H9 (cell line): ENCODE data around the gene KLHL41. TPM values are rescaled to one million over a fixed set of nuclear protein-coding genes. Genes with fewer than 3 reads are reported as not detected.
"Not testable (repeated sequence)": the region's sequence is repeated elsewhere in the genome, so short reads cannot be mapped to it uniquely, and the experiment has no call there.

Experiments used
- DNase-seq: peaks from one replicate; pipeline ENCODE4 v3.0.0-alpha.2; 2017
- H2AFZ ChIP-seq: one replicate; pipeline ENCODE4 v1.6.1; 2013; ENCODE audit warnings: mild to moderate bottlenecking, low read length, control low read depth, moderate library complexity
- H2AK5ac ChIP-seq: 2 replicates; pipeline ENCODE4 v1.6.1; 2013; ENCODE audit warnings: low read length, control low read depth, mixed read lengths; ENCODE audit not compliant: insufficient read length
- H2BK120ac ChIP-seq: one replicate; pipeline ENCODE4 v1.6.1; 2013; ENCODE audit warnings: low read depth, mild to moderate bottlenecking, low read length, control low read depth, inconsistent platforms; ENCODE audit not compliant: poor library complexity, severe bottlenecking
- H2BK12ac ChIP-seq: 2 replicates; pipeline ENCODE4 v1.6.1; 2013; ENCODE audit warnings: low read length, control low read depth, mixed read lengths, low read depth; ENCODE audit not compliant: insufficient read length
- H2BK15ac ChIP-seq: 2 replicates; pipeline ENCODE4 v1.6.1; 2013; ENCODE audit warnings: low read depth, low read length, control low read depth
- H2BK20ac ChIP-seq: one replicate; pipeline ENCODE4 v1.6.1; 2013; ENCODE audit warnings: low read depth, mild to moderate bottlenecking, low read length, control low read depth, inconsistent platforms; ENCODE audit not compliant: poor library complexity, severe bottlenecking
- H2BK5ac ChIP-seq: 2 replicates; pipeline ENCODE4 v1.6.1; 2013; ENCODE audit warnings: low read length, control low read depth, mixed read lengths; ENCODE audit not compliant: insufficient read length
- H3K14ac ChIP-seq: 2 replicates; pipeline ENCODE4 v1.6.1; 2013; ENCODE audit warnings: low read length, control low read depth; ENCODE audit not compliant: insufficient read depth
- H3K18ac ChIP-seq: 2 replicates; pipeline ENCODE4 v1.6.1; 2013; ENCODE audit warnings: low read depth, mild to moderate bottlenecking, mixed read lengths, low read length, control low read depth; ENCODE audit not compliant: insufficient read length
- H3K23ac ChIP-seq: 2 replicates; pipeline ENCODE4 v1.6.1; 2013; ENCODE audit warnings: low read length, control low read depth, mixed read lengths, low read depth; ENCODE audit not compliant: insufficient read length
- H3K23me2 ChIP-seq: 2 replicates; pipeline ENCODE4 v1.6.1; 2013; ENCODE audit warnings: low read depth, mild to moderate bottlenecking, mixed read lengths, low read length, control low read depth; ENCODE audit not compliant: insufficient read length, poor library complexity, severe bottlenecking
- H3K27ac ChIP-seq: 2 replicates; pipeline ENCODE4 v1.5.1; 2013; ENCODE audit warnings: low read length, control low read depth, mixed read lengths, low read depth; ENCODE audit not compliant: insufficient read length
- H3K27me3 ChIP-seq: 2 replicates; pipeline ENCODE4 v1.6.1; 2013; ENCODE audit warnings: low read length, control low read depth, inconsistent platforms; ENCODE audit not compliant: insufficient read depth
- H3K4ac ChIP-seq: 2 replicates; pipeline ENCODE4 v1.6.1; 2013; ENCODE audit warnings: low read depth, mild to moderate bottlenecking, control low read depth, inconsistent platforms, low read length, moderate library complexity
- H3K4me1 ChIP-seq: 2 replicates; pipeline ENCODE4 v1.6.1; 2013; ENCODE audit warnings: low read length, control low read depth, inconsistent platforms; ENCODE audit not compliant: insufficient read depth
- H3K4me2 ChIP-seq: 2 replicates; pipeline ENCODE4 v1.6.1; 2013; ENCODE audit warnings: low read length, control low read depth, mixed read lengths; ENCODE audit not compliant: insufficient read length, insufficient read depth
- H3K56ac ChIP-seq: 2 replicates; pipeline ENCODE4 v1.6.1; 2013; ENCODE audit warnings: low read depth, mild to moderate bottlenecking, mixed read lengths, low read length, control low read depth; ENCODE audit not compliant: insufficient read length
- H3K79me1 ChIP-seq: 2 replicates; pipeline ENCODE4 v1.6.1; 2013; ENCODE audit warnings: low read depth, mild to moderate bottlenecking, moderate library complexity, low read length, control low read depth, inconsistent platforms; ENCODE audit not compliant: insufficient read depth, poor library complexity, severe bottlenecking
- H3K79me2 ChIP-seq: 2 replicates; pipeline ENCODE4 v1.6.1; 2013; ENCODE audit warnings: low read length, control low read depth, inconsistent platforms; ENCODE audit not compliant: insufficient read depth
- H3K9ac ChIP-seq: 2 replicates; pipeline ENCODE4 v1.6.1; 2013; ENCODE audit warnings: low read length, control low read depth, mixed read lengths; ENCODE audit not compliant: insufficient read length; ENCODE audit errors: extremely low read depth
- H3K9me3 ChIP-seq: one replicate; pipeline ENCODE4 v1.6.1; 2013; ENCODE audit warnings: low read depth, low read length, inconsistent platforms; ENCODE audit not compliant: control insufficient read depth
- H3T11ph ChIP-seq: one replicate; pipeline ENCODE4 v1.6.1; 2013; ENCODE audit warnings: mild to moderate bottlenecking, low read length, control low read depth, inconsistent platforms
- H4K20me1 ChIP-seq: one replicate; pipeline ENCODE4 v1.6.1; 2013; ENCODE audit not compliant: control insufficient read depth, insufficient read length, insufficient read depth
- H4K5ac ChIP-seq: 2 replicates; pipeline ENCODE4 v1.6.1; 2013; ENCODE audit warnings: low read depth, mild to moderate bottlenecking, mixed read lengths, low read length, control low read depth; ENCODE audit not compliant: insufficient read length
- H4K8ac ChIP-seq: replicated peaks from 2 replicates; pipeline ENCODE4 v1.6.1; 2013; ENCODE audit warnings: low read length, control low read depth, mixed read lengths, low read depth; ENCODE audit not compliant: insufficient read length
- H4K91ac ChIP-seq: 2 replicates; pipeline ENCODE4 v1.6.1; 2013; ENCODE audit warnings: low read depth, mild to moderate bottlenecking, moderate library complexity, mixed read lengths, low read length, control low read depth; ENCODE audit not compliant: insufficient read length
- H3K27ac Mint-ChIP-seq, 3 experiments: 2 replicates in 2 of 3; 3 replicates in 1 of 3; pipeline ENCODE4 v1.8.0; 2020 to 2021; ENCODE audit warnings: mixed read lengths in 3 of 3, mild to moderate bottlenecking in 1 of 3, moderate library complexity in 1 of 3
- H3K27me3 Mint-ChIP-seq: 2 replicates; pipeline ENCODE4 v1.8.0; 2021; ENCODE audit warnings: low read depth, mild to moderate bottlenecking, moderate library complexity, mixed read lengths
- H3K36me3 Mint-ChIP-seq, 3 experiments: 2 replicates in 2 of 3; 3 replicates in 1 of 3; pipeline ENCODE4 v1.8.0; 2020 to 2021; ENCODE audit warnings: low read depth in 3 of 3, mixed read lengths in 3 of 3; ENCODE audit not compliant: insufficient read depth in 1 of 3
- H3K4me1 Mint-ChIP-seq, 2 experiments: 2 replicates each; pipeline ENCODE4 v1.8.0; 2020; ENCODE audit warnings: mixed read lengths in 2 of 2
- H3K4me3 Mint-ChIP-seq, 2 experiments: 2 replicates in 1 of 2; 3 replicates in 1 of 2; pipeline ENCODE4 v1.8.0; 2020 to 2021; ENCODE audit warnings: mild to moderate bottlenecking in 2 of 2, mixed read lengths in 2 of 2, moderate library complexity in 1 of 2
- H3K9me3 Mint-ChIP-seq, 2 experiments: 2 replicates in 1 of 2; 3 replicates in 1 of 2; pipeline ENCODE4 v1.8.0; 2020; ENCODE audit warnings: mild to moderate bottlenecking in 2 of 2, mixed read lengths in 2 of 2, moderate library complexity in 1 of 2
- WGBS: extraction: QIAGEN DNeasy Blood & Tissue Kit; methylation state at CpG from one replicate; pipeline ENCODE4 v1.1.7; 2013; ENCODE audit warnings: missing lambda C conversion rate, low lambda C conversion rate, mixed read lengths; ENCODE audit not compliant: insufficient read length; ENCODE audit errors: extremely low coverage; 5-methylcytosine and 5-hydroxymethylcytosine counted together
- total RNA-seq: library from RNA; stranded (reverse); gene quantifications from 2 replicates; pipeline ENCODE4 v1.2.1, GENCODE V29; 2021
- TF ChIP-seq, protein P1 (sequence below): fragments of 200-600 bp; sonication (generic); conservative IDR thresholded peaks from 3 replicates; pipeline ENCODE4 v1.8.0; 2021; ENCODE audit warnings: antibody characterized with exemption, mild to moderate bottlenecking

Gene KLHL41
- total RNA-seq, 1 experiment from 2014 or later = not detected

GRCh38 chr2:169573974-169574299 lies 64.4 kb downstream of the KLHL41 start:
- no peak overlapping the region for H2BK15ac ChIP-seq
- H3K27me3 ChIP-seq = no peaks in the 10 kb centered on the region
- H3K79me1 ChIP-seq = no peaks in the 10 kb centered on the region
- no peak overlapping the region for H3K4ac ChIP-seq
- no peaks in the 10 kb centered on the region for H4K20me1 ChIP-seq
- no peak overlapping the region for H3K27ac ChIP-seq
- H2BK12ac ChIP-seq = no peak overlapping the region
- no peak overlapping the region for H3K9ac ChIP-seq
- peak overlapping the region; percentile 98 to 99 for H3K4me3 Mint-ChIP-seq
- no peak for DNase-seq
- H3K36me3 Mint-ChIP-seq = peaks cover 3 to 12% (median 6%) of the 10 kb centered on the region in 3 experiments; a peak in 5 of 7 replicates
- TF ChIP-seq, protein P1, sequence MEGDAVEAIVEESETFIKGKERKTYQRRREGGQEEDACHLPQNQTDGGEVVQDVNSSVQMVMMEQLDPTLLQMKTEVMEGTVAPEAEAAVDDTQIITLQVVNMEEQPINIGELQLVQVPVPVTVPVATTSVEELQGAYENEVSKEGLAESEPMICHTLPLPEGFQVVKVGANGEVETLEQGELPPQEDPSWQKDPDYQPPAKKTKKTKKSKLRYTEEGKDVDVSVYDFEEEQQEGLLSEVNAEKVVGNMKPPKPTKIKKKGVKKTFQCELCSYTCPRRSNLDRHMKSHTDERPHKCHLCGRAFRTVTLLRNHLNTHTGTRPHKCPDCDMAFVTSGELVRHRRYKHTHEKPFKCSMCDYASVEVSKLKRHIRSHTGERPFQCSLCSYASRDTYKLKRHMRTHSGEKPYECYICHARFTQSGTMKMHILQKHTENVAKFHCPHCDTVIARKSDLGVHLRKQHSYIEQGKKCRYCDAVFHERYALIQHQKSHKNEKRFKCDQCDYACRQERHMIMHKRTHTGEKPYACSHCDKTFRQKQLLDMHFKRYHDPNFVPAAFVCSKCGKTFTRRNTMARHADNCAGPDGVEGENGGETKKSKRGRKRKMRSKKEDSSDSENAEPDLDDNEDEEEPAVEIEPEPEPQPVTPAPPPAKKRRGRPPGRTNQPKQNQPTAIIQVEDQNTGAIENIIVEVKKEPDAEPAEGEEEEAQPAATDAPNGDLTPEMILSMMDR = no peak
- H3K18ac ChIP-seq = no peak overlapping the region
- H3K23ac ChIP-seq = no peak overlapping the region
- H3K4me1 Mint-ChIP-seq = peaks cover 6 to 8% of the 10 kb centered on the region in 2 experiments
- WGBS = no CpG with 5 or more reads among the region's 6 CpGs
- no peak overlapping the region for H3T11ph ChIP-seq
- H2BK120ac ChIP-seq = no peak overlapping the region
- no peak overlapping the region for H2BK20ac ChIP-seq
- peaks cover 28% of the 10 kb centered on the region for H3K27me3 Mint-ChIP-seq
- H2AFZ ChIP-seq = no peak overlapping the region
- H4K8ac ChIP-seq = no peak overlapping the region
- H3K79me2 ChIP-seq = peaks cover 2% of the 10 kb centered on the region; the same call in 1 of the 2 replicates
- H3K27ac Mint-ChIP-seq = peak overlapping the region in 1 of 3 experiments; percentile 99; a peak in 1 of 7 replicates
- no peak overlapping the region for H3K56ac ChIP-seq
- H2BK5ac ChIP-seq = no peak overlapping the region
- peak overlapping the region; percentile 65 for H3K4me2 ChIP-seq
- no peaks in the 10 kb centered on the region for H3K23me2 ChIP-seq
- H3K14ac ChIP-seq = no peak overlapping the region
- no peak overlapping the region for H4K91ac ChIP-seq
- no peaks in the 10 kb centered on the region for H3K9me3 ChIP-seq
- no peak overlapping the region for H4K5ac ChIP-seq
- peaks cover 5 to 14% of the 10 kb centered on the region in 2 experiments for H3K9me3 Mint-ChIP-seq
- H3K4me1 ChIP-seq = no peaks in the 10 kb centered on the region
- H2AK5ac ChIP-seq = no peak overlapping the region

DNA sequence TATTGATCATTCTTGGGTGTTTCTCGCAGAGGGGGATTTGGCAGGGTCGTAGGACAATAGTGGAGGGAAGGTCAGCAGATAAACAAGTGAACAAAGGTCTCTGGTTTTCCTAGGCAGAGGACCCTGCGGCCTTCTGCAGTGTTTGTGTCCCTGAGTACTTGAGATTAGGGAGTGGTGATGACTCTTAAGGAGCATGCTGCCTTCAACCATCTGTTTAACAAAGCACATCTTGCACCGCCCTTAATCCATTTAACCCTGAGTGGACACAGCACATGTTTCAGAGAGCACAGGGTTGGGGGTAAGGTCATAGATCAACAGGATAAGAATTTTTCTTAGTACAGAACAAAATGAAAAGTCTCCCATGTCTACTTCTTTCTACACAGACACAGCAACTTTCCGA lies 65.0 kb downstream of the KLHL41 start:
- H3K9ac ChIP-seq, H3T11ph ChIP-seq, H3K4ac ChIP-seq, H3K14ac ChIP-seq, H3K18ac ChIP-seq, H4K20me1 ChIP-seq, DNase-seq, H3K23ac ChIP-seq, H3K79me1 ChIP-seq, H2BK20ac ChIP-seq, H2BK120ac ChIP-seq, H2AFZ ChIP-seq, H3K23me2 ChIP-seq, H4K91ac ChIP-seq, H2BK12ac ChIP-seq, H2BK5ac ChIP-seq, H3K9me3 ChIP-seq, H3K4me2 ChIP-seq, H3K27me3 ChIP-seq, H4K8ac ChIP-seq, H3K27ac ChIP-seq, H3K4me1 Mint-ChIP-seq, H3K4me1 ChIP-seq, H3K27ac Mint-ChIP-seq, H3K56ac ChIP-seq, H2AK5ac ChIP-seq, H2BK15ac ChIP-seq, H4K5ac ChIP-seq, H3K79me2 ChIP-seq: not testable (repeated sequence)
- peak overlapping the region in 1 of 2 experiments; percentile 56; a peak in 2 of 5 replicates for H3K4me3 Mint-ChIP-seq
- WGBS = no CpG with 5 or more reads among the region's 5 CpGs
- peaks cover 3 to 12% (median 3%) of the 10 kb centered on the region in 3 experiments; a peak in 5 of 7 replicates for H3K36me3 Mint-ChIP-seq
- H3K9me3 Mint-ChIP-seq = peaks cover 5 to 14% of the 10 kb centered on the region in 2 experiments
- H3K27me3 Mint-ChIP-seq = peaks cover 34% of the 10 kb centered on the region
